IPS DF 4.7 (cell line): Measurements from ENCODE around the gene GULP1.
"Not testable (repeated sequence)": the region's sequence is repeated elsewhere in the genome, so short reads cannot be mapped to it uniquely, and the experiment has no call there.

Source experiments
- DNase-seq: peaks from one replicate; pipeline ENCODE4 v3.0.0-alpha.2; 2013; ENCODE audit warnings: low spot score; ENCODE audit errors: extremely low read depth

Gene GULP1

GRCh38 chr2:188291617-188292347 lies at the start of gene GULP1:
TSS of gene GULP1 (plus strand) at chr2:188291874. CDS start at chr2:188477703, 185,829 bp downstream.
- no peak for DNase-seq

- DNase-seq = no peak
Observed at GRCh38 chr2:188243381-188243780, 48.3 kb upstream of the GULP1 start.

GRCh38 chr2:188244383-188244782 lies 47.3 kb upstream of the GULP1 start:
- no peak for DNase-seq

- no peak for DNase-seq
Observed at GRCh38 chr2:188245230-188245629, 46.4 kb upstream of the GULP1 start.

GRCh38 chr2:188248513-188248912 lies 43.2 kb upstream of the GULP1 start:
- DNase-seq = no peak

GRCh38 chr2:188251034-188251433 lies 40.6 kb upstream of the GULP1 start:
- no peak for DNase-seq

GRCh38 chr2:188256420-188256819 lies 35.3 kb upstream of the GULP1 start:
- no peak for DNase-seq

GRCh38 chr2:188265315-188265714 lies 26.4 kb upstream of the GULP1 start:
- no peak for DNase-seq

- DNase-seq = no peak
Observed at GRCh38 chr2:188267776-188268175, 23.9 kb upstream of the GULP1 start.

GRCh38 chr2:188269004-188269403 lies 22.7 kb upstream of the GULP1 start:
- DNase-seq = no peak

GRCh38 chr2:188272121-188272520 lies 19.6 kb upstream of the GULP1 start:
- DNase-seq = no peak

GRCh38 chr2:188274274-188274673 lies 17.4 kb upstream of the GULP1 start:
- no peak for DNase-seq

- no peak for DNase-seq
Observed at GRCh38 chr2:188276255-188276654, 15.4 kb upstream of the GULP1 start.

GRCh38 chr2:188277786-188278185 lies 13.9 kb upstream of the GULP1 start:
- no peak for DNase-seq

- DNase-seq = no peak
Observed at GRCh38 chr2:188278388-188279092, 13.1 kb upstream of the GULP1 start.

- DNase-seq = no peak
Observed at GRCh38 chr2:188279093-188279445, 12.6 kb upstream of the GULP1 start.

- no peak for DNase-seq
Observed at GRCh38 chr2:188280811-188281222, 10.9 kb upstream of the GULP1 start.

- DNase-seq = no peak
Observed at GRCh38 chr2:188282907-188283306, 8.8 kb upstream of the GULP1 start.

- DNase-seq = not testable (repeated sequence)
Observed at GRCh38 chr2:188284251-188284650, 7.4 kb upstream of the GULP1 start.

GRCh38 chr2:188285049-188285448 lies 6.6 kb upstream of the GULP1 start:
- DNase-seq = no peak

GRCh38 chr2:188285774-188286173 lies 5.9 kb upstream of the GULP1 start:
- DNase-seq = no peak

- no peak for DNase-seq
Observed at GRCh38 chr2:188291142-188291616, 495 bp upstream of the GULP1 start.
